Measurements from ENCODE around the gene PTPRG.

DNA sequence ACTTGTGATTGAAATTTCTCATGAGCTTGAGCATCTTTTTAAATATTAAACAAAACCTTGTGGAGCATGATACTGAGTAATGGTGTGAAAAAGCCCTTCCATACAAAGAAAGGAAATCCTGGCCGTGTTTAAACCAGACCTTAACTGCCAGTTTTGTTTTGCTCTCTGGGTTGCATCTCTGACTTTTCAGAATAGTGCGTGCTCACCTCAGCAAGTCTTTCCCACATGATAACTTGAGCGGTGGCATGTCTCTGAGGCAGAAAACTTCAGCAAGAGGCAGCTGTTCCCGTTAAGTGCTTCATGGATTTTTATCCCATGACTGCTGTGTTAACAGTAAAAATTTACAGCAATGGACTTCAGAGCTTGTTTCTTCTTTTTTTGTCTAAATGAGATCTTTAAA, 418.7 kb downstream of the PTPRG start:
- TF ChIP-seq ZFX (IDR thresholded peaks at IDR 0.05): no peak
- TF ChIP-seq, protein P1, sequence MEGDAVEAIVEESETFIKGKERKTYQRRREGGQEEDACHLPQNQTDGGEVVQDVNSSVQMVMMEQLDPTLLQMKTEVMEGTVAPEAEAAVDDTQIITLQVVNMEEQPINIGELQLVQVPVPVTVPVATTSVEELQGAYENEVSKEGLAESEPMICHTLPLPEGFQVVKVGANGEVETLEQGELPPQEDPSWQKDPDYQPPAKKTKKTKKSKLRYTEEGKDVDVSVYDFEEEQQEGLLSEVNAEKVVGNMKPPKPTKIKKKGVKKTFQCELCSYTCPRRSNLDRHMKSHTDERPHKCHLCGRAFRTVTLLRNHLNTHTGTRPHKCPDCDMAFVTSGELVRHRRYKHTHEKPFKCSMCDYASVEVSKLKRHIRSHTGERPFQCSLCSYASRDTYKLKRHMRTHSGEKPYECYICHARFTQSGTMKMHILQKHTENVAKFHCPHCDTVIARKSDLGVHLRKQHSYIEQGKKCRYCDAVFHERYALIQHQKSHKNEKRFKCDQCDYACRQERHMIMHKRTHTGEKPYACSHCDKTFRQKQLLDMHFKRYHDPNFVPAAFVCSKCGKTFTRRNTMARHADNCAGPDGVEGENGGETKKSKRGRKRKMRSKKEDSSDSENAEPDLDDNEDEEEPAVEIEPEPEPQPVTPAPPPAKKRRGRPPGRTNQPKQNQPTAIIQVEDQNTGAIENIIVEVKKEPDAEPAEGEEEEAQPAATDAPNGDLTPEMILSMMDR (IDR thresholded peaks at IDR 0.05 in 2 of 3, conservative IDR thresholded peaks at IDR 0.05 in 1 of 3; ENCODE audit: borderline replicate concordance in 1 of 3, insufficient read depth in 1 of 3, low read depth in 2 of 3, low read length in 2 of 3): no peak
- TF ChIP-seq RAD21 (IDR thresholded peaks at IDR 0.05; ENCODE audit: low read depth): no peak
- TF ChIP-seq POLR2A (IDR thresholded peaks at IDR 0.05; ENCODE audit: borderline replicate concordance, extremely low read depth, insufficient read depth, insufficient read length): no peak
- no peak for TF ChIP-seq REST (IDR thresholded peaks at IDR 0.05; ENCODE audit: low read depth)
- TF ChIP-seq, protein P2, sequence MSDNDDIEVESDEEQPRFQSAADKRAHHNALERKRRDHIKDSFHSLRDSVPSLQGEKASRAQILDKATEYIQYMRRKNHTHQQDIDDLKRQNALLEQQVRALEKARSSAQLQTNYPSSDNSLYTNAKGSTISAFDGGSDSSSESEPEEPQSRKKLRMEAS (IDR thresholded peaks at IDR 0.05): no peak
- no peak for TF ChIP-seq POLR2AphosphoS5 (IDR thresholded peaks at IDR 0.05; ENCODE audit: low read depth, low read length)
- TF ChIP-seq SIN3A (IDR thresholded peaks at IDR 0.05; ENCODE audit: low read depth): no peak
- no peak for TF ChIP-seq EZH2phosphoT487 (IDR thresholded peaks at IDR 0.05; ENCODE audit: borderline replicate concordance)
